Activated naive CD4-positive, alpha-beta T cell treated with anti-CD3 and anti-CD28 coated beads for 36 hours (primary cell): ENCODE measurements around the gene MYH9. TPM values are rescaled to one million over a fixed set of nuclear protein-coding genes. Genes with fewer than 3 reads are reported as not detected.
A peak's percentile ranks its signal among the peaks of the same experiment; 100 is the strongest.

Experiments
- CTCF ChIA-PET: fragments of 350-600 bp; sonication (Branson Sonifier 250); formaldehyde crosslinking; loops from one replicate; lab custom pipeline; 2021; ENCODE audit warnings: antibody characterized with exemption; lab: Charles Lee
- DNase-seq: peaks from one replicate; pipeline ENCODE4 v3.0.0-alpha.2; 2020
- H3K27ac Mint-ChIP-seq: one replicate; pipeline ENCODE4 v1.8.0; 2021; ENCODE audit warnings: mild to moderate bottlenecking, mixed read lengths
- H3K27me3 Mint-ChIP-seq: one replicate; pipeline ENCODE4 v1.8.0; 2021; ENCODE audit warnings: low read depth, mixed read lengths
- H3K36me3 Mint-ChIP-seq: one replicate; pipeline ENCODE4 v1.8.0; 2021; ENCODE audit warnings: low read depth, mixed read lengths
- H3K4me1 Mint-ChIP-seq: one replicate; pipeline ENCODE4 v1.8.0; 2021; ENCODE audit warnings: low read depth, mixed read lengths
- H3K4me3 Mint-ChIP-seq: one replicate; pipeline ENCODE4 v1.8.0; 2021; ENCODE audit warnings: mild to moderate bottlenecking, moderate library complexity, mixed read lengths
- H3K9me3 Mint-ChIP-seq: one replicate; pipeline ENCODE4 v1.8.0; 2021; ENCODE audit warnings: mixed read lengths
- intact Hi-C: fragments of 100-400 bp; cut with micrococcal nuclease; formaldehyde crosslinking; loops from one replicate; pipeline ENCODE4 v1.15.1; 2023
- total RNA-seq, 2 experiments: library from RNA; stranded (reverse); gene quantifications; one replicate each; pipeline ENCODE4 v1.2.3, GENCODE V29; 2021

The MYH9 gene
- total RNA-seq, 2 experiments from 2014 or later: 574 to 625 TPM

DNA sequence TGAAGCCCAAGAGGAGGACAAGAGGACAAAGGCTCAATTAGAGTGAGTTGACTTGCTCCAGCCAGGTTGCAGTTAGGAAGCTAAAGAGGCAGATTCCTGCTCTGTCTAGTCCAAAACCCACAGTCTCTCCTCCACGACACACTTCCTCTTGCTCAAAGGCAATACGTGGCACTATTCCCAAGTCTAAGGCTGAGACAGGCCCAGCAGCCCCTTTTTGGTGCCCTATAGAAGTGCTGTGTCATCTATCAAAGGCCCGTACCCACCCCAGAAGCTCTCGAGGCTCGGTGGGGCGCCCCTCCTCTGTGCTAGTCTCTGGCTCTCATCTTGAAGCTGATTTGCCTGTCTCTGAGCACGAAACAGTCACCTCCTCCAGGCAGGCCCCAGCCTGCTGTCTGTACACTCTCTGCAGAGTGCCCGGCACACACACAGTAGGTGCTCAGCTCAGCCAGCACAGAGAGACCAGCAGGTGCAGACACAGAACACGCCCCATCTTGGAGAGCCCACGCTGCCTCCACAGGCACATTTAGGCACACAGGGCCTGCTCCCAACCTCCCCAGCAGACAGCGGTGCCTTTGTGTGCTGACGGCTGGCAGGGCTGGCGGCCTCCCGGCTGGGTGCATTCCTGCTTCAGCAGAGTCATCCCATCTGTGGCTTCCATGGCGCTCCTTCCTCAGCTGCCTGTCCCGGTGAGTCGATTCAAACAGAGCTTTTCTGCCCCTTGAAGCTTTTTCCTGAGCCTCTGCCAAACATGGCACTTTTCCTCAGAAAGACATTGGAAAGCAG is 52.8 kb downstream of the MYH9 start:
- peaks cover 74% of the 10 kb centered on the region for H3K36me3 Mint-ChIP-seq
- intact Hi-C loops: loop anchor here (2.0 kb wide), 1 partner anchor 34 kb away; no protein-coding TSS in a partner anchor
- no peaks in the 10 kb centered on the region for H3K9me3 Mint-ChIP-seq
- H3K4me3 Mint-ChIP-seq: peak overlapping the region; percentile 80
- CTCF ChIA-PET: interaction anchor here (0.6 to 4.5 kb wide), 7 partner anchors 14 to 687 kb away, joined by 3 to 34 read pairs (median 6); partner anchors contain the start of gene APOL6
- peak; percentile 60 for DNase-seq
- no peaks in the 10 kb centered on the region for H3K27me3 Mint-ChIP-seq
- peak overlapping the region; percentile 100 for H3K27ac Mint-ChIP-seq
- peaks cover 98% of the 10 kb centered on the region for H3K4me1 Mint-ChIP-seq

DNA sequence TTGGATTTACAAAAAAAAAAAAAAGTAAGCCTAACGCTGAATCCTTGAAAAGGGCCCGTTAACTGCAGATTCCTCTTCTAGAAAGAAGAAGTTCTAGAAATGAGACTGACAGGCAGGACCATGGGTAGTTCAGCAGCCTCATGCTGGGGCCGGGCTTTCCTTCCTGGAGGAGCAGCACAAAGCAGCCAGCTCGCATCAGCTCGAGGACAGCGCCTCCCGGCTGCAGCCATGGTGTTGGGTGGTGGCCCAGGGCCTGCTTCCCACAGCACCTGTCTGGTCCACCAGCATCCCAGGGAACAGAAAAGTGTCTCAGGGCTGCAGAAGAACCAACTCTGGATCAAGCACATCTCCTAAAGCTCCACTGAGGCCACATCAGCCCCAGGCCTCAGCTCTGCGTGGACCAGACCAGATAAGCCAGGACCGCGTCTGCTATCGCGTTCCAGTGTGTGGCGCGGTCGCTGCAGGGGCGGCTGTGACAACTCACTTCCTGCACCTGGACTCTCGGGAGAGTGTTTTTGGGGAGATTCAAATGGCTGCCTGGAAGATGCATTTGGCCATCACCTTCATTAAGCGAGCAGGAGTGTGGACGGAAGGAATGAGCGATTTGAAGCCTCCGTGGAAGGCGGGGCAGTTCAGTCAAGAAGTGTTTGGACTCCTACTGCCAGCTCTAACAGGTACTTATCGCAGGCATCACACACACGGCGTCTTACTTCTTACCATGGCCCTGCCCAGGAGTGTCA is 53.5 kb downstream of the MYH9 start:
- no peaks in the 10 kb centered on the region for H3K9me3 Mint-ChIP-seq
- CTCF ChIA-PET: interaction anchor here (0.6 to 4.5 kb wide), 11 partner anchors 9 to 686 kb away, joined by 3 to 34 read pairs (median 6); partner anchors contain the start of gene APOL6
- no peaks in the 10 kb centered on the region for H3K27me3 Mint-ChIP-seq
- peak; percentile 72 for DNase-seq
- intact Hi-C loops: loop anchor here (2.0 kb wide), 1 partner anchor 33 kb away; no protein-coding TSS in a partner anchor
- H3K4me1 Mint-ChIP-seq: peaks cover 98% of the 10 kb centered on the region
- H3K36me3 Mint-ChIP-seq: peaks cover 75% of the 10 kb centered on the region
- peak overlapping the region; percentile 100 for H3K27ac Mint-ChIP-seq
- H3K4me3 Mint-ChIP-seq: peak overlapping the region; percentile 80

GRCh38 chr22:36333644-36334043 is 54.1 kb downstream of the MYH9 start:
- Mint-ChIP-seq H3K27me3 (no peaks in the 10 kb centered on the region), H3K9me3 (no peaks in the 10 kb centered on the region), H3K27ac (peak overlapping the region; percentile 100), H3K36me3 (peaks cover 74% of the 10 kb centered on the region), H3K4me3 (peak overlapping the region; percentile 80), H3K4me1 (peaks cover 98% of the 10 kb centered on the region)
- CTCF ChIA-PET: interaction anchor here (0.9 to 4.5 kb wide), 10 partner anchors 10 to 152 kb away, joined by 3 to 34 read pairs (median 6); no protein-coding TSS in a partner anchor
- intact Hi-C loops: loop anchor here (1.0 to 2.0 kb wide), 3 partner anchors 24 to 43 kb away; no protein-coding TSS in a partner anchor
- DNase-seq: no peak

GRCh38 chr22:36332623-36333332 is 55.0 kb downstream of the MYH9 start:
- H3K36me3 Mint-ChIP-seq: peaks cover 77% of the 10 kb centered on the region
- H3K27me3 Mint-ChIP-seq: no peaks in the 10 kb centered on the region
- H3K27ac Mint-ChIP-seq: peak overlapping the region; percentile 100
- CTCF ChIA-PET: interaction anchor here (1.2 to 4.5 kb wide), 11 partner anchors 11 to 153 kb away, joined by 4 to 34 read pairs (median 6); no protein-coding TSS in a partner anchor
- intact Hi-C loops: loop anchor here (1.0 to 2.0 kb wide), 5 partner anchors 25 to 138 kb away; no protein-coding TSS in a partner anchor
- peak overlapping the region; percentile 80 for H3K4me3 Mint-ChIP-seq
- DNase-seq: peak; percentile 88
- peaks cover 98% of the 10 kb centered on the region for H3K4me1 Mint-ChIP-seq
- H3K9me3 Mint-ChIP-seq: no peaks in the 10 kb centered on the region

DNA sequence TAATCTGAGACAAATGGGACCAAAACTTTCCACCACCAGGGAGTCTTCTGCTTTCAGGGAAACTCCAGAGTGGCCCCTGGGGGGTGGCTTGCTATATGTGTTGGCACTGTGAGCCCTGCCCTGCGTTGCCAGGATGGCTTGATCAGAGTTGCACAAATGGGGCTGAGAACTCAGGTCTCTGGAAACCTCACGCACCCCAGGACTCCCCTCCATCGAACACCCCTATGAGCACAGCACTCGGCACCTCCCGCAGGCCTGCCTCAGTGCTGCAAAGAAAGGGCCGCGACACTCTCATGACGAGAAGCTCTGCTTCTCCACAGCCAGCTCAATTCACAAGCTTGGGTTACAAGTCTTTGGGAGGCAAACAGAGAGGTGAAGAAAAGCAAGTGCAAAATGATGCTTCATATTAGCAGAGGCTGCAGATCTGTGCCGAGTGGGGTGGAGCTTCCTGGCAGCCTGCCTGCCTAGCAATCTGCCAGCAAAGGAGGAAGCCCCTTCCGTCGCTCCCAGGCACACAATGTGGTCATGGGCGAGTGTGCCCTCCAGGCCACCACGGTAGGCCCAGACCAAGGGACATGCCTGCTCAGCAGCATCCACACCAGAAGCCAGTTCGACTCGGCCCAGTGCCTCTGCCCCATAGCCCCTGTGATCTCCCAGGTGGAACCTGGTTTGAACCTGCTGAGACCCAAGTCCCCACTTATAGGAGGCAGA is 55.7 kb downstream of the MYH9 start:
- CTCF ChIA-PET: interaction anchor here (0.6 to 4.5 kb wide), 7 partner anchors 27 to 154 kb away, joined by 3 to 34 read pairs (median 5); no protein-coding TSS in a partner anchor
- intact Hi-C loops: loop anchor here (1.0 to 2.0 kb wide), 7 partner anchors 7 to 197 kb away; partner anchors contain the start of gene EIF3D
- Mint-ChIP-seq H3K4me1 (peaks cover 98% of the 10 kb centered on the region), H3K27me3 (no peaks in the 10 kb centered on the region), H3K27ac (peak overlapping the region; percentile 100), H3K4me3 (peak overlapping the region; percentile 80), H3K36me3 (peaks cover 78% of the 10 kb centered on the region), H3K9me3 (no peaks in the 10 kb centered on the region)
- DNase-seq: peak; percentile 87

DNA sequence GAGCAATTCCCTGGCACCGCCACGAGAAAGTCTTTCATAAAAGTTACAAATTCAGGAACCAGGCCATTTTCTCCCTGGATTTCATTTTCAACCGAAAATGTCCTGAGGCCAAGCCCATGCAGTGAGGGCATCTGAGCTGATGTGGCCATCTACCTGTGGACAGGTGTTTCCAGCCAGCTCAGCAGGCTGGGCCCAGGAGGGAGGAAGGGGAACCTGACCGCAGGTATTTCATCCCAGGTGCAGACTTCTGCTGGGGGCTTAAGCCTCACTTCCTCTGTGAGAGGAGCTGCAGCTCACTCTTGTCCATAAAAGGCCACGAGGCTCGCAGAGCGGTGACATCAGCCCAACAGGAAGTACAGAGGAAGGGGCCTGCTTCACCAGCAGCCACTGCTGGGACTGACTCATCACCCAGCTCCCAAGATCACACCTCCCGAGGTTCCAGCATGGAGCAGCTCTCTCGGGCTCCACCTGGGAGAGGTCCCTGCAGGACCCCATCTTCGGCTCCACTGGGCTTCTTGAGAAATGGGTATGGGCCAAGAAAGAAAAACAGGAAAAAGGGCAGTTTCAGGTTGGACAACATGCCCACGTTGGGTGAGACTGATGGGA is 56.4 kb downstream of the MYH9 start:
- CTCF ChIA-PET: interaction anchor here (0.6 to 4.5 kb wide), 8 partner anchors 12 to 155 kb away, joined by 3 to 34 read pairs (median 4); no protein-coding TSS in a partner anchor
- Mint-ChIP-seq H3K4me3 (peak overlapping the region; percentile 80), H3K4me1 (peaks cover 97% of the 10 kb centered on the region), H3K27ac (peak overlapping the region; percentile 100), H3K9me3 (no peaks in the 10 kb centered on the region), H3K36me3 (peaks cover 78% of the 10 kb centered on the region), H3K27me3 (no peaks in the 10 kb centered on the region)
- intact Hi-C loops: loop anchor here (1.0 kb wide), 3 partner anchors 8 to 198 kb away; partner anchors contain the start of gene EIF3D
- DNase-seq: peak; percentile 92

- H3K27me3 Mint-ChIP-seq: no peaks in the 10 kb centered on the region
- peak overlapping the region; percentile 100 for H3K27ac Mint-ChIP-seq
- CTCF ChIA-PET: interaction anchor here (0.8 to 4.5 kb wide), 4 partner anchors 13 to 139 kb away, joined by 3 to 34 read pairs (median 7); no protein-coding TSS in a partner anchor
- H3K4me1 Mint-ChIP-seq: peaks cover 90% of the 10 kb centered on the region
- peak; percentile 39 for DNase-seq
- H3K9me3 Mint-ChIP-seq: no peaks in the 10 kb centered on the region
- intact Hi-C loops: loop anchor here (1.0 kb wide), 3 partner anchors 9 to 199 kb away; partner anchors contain the start of gene EIF3D
- peaks cover 79% of the 10 kb centered on the region for H3K36me3 Mint-ChIP-seq
- H3K4me3 Mint-ChIP-seq: peak overlapping the region; percentile 80
These were observed 57.0 kb downstream of the MYH9 start for GRCh38 chr22:36330655-36331305.

- Mint-ChIP-seq H3K27me3 (no peaks in the 10 kb centered on the region), H3K4me1 (peaks cover 84% of the 10 kb centered on the region), H3K4me3 (peak overlapping the region; percentile 80), H3K27ac (peak overlapping the region; percentile 100), H3K36me3 (peaks cover 79% of the 10 kb centered on the region), H3K9me3 (no peaks in the 10 kb centered on the region)
- intact Hi-C loops: no loop called here
- CTCF ChIA-PET: interaction anchor here (0.9 to 1.4 kb wide), 2 partner anchors 28 to 141 kb away, joined by 3 read pairs; no protein-coding TSS in a partner anchor
- no peak for DNase-seq
These were observed 57.6 kb downstream of the MYH9 start for GRCh38 chr22:36330127-36330526.

- Mint-ChIP-seq H3K4me3 (peak overlapping the region; percentile 80), H3K27me3 (no peaks in the 10 kb centered on the region), H3K9me3 (no peaks in the 10 kb centered on the region), H3K4me1 (peaks cover 77% of the 10 kb centered on the region), H3K27ac (peak overlapping the region; percentile 100), H3K36me3 (peaks cover 77% of the 10 kb centered on the region)
- intact Hi-C loops: loop anchor here (1.0 kb wide), 2 partner anchors 28 to 106 kb away; no protein-coding TSS in a partner anchor
- DNase-seq: peak; percentile 91
- CTCF ChIA-PET: interaction anchor here (0.7 to 2.5 kb wide), 4 partner anchors 27 to 141 kb away, joined by 3 to 18 read pairs (median 3); no protein-coding TSS in a partner anchor
These were observed 58.3 kb downstream of the MYH9 start for GRCh38 chr22:36329254-36330078.
